ENCODE results near the gene PTPN20.

DNA sequence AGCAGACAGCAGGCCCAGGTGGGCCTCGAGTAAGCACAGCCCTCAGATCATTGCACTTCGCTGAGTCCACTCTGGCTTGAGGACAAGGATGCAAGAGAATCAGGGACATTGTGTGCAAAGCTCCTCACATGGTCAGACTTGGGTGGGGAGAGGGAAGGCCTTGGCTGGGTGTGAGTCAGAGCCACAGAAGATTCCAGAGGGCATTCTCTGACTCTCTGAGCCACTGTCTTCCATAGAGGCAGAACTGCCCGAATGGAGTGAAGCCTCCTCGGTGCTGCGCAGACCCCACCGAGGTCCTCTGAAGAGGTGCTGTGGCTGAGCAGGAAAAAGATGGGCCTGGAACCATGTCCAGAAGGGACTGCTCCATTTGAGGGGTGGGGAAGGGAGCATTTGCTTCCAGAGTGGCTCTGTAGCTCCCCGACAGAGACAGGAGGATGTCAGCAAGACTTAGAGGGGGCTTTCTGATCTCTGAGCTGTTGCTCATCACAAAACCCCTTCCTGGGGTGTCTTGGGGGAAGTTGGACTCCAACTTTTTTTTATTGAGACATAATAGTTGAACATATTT lies 120.8 kb downstream of the PTPN20 start:
- TF ChIP-seq, protein P1, sequence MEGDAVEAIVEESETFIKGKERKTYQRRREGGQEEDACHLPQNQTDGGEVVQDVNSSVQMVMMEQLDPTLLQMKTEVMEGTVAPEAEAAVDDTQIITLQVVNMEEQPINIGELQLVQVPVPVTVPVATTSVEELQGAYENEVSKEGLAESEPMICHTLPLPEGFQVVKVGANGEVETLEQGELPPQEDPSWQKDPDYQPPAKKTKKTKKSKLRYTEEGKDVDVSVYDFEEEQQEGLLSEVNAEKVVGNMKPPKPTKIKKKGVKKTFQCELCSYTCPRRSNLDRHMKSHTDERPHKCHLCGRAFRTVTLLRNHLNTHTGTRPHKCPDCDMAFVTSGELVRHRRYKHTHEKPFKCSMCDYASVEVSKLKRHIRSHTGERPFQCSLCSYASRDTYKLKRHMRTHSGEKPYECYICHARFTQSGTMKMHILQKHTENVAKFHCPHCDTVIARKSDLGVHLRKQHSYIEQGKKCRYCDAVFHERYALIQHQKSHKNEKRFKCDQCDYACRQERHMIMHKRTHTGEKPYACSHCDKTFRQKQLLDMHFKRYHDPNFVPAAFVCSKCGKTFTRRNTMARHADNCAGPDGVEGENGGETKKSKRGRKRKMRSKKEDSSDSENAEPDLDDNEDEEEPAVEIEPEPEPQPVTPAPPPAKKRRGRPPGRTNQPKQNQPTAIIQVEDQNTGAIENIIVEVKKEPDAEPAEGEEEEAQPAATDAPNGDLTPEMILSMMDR (IDR thresholded peaks at IDR 0.05): no peak
- no peak for TF ChIP-seq POLR2A (IDR thresholded peaks at IDR 0.05)
- no peak for TF ChIP-seq EP300 (IDR thresholded peaks at IDR 0.05)
- no peak for TF ChIP-seq POLR2AphosphoS5 (IDR thresholded peaks at IDR 0.05)
